IPS-18c (cell line): ENCODE results near the gene DLGAP1.

Experiments used
- H3K4me3 ChIP-seq: 2 replicates; pipeline ENCODE4 v1.7.0; 2013; ENCODE audit warnings: low read depth, mild to moderate bottlenecking, low read length, moderate library complexity; ENCODE audit not compliant: insufficient read depth
- H3K9me3 ChIP-seq: one replicate; pipeline ENCODE4 v1.6.1; 2013; ENCODE audit warnings: mild to moderate bottlenecking, low read length, moderate library complexity; ENCODE audit not compliant: control insufficient read depth, insufficient read depth

Gene DLGAP1

GRCh38 chr18:4270016-4270415 lies 185.1 kb downstream of the DLGAP1 start:
- no peak overlapping the region for H3K4me3 ChIP-seq

GRCh38 chr18:4267641-4268040 lies 187.5 kb downstream of the DLGAP1 start:
- Histone ChIP-seq H3K4me3 (no peak overlapping the region), H3K9me3 (no peaks in the 10 kb centered on the region)

More at GRCh38 chr18:4270016-4270415, 185.1 kb downstream of the DLGAP1 start:
- H3K9me3 ChIP-seq, result no peaks in the 10 kb centered on the region

GRCh38 chr18:4264347-4264791 lies 190.7 kb downstream of the DLGAP1 start:
- H3K4me3 ChIP-seq, result no peak overlapping the region
- H3K9me3 ChIP-seq, result no peaks in the 10 kb centered on the region

- no peaks in the 10 kb centered on the region for H3K9me3 ChIP-seq
- no peak overlapping the region for H3K4me3 ChIP-seq
These were observed 195.0 kb downstream of the DLGAP1 start for GRCh38 chr18:4260107-4260506.

GRCh38 chr18:4256766-4257417 lies 198.2 kb downstream of the DLGAP1 start:
- Histone ChIP-seq H3K9me3 (no peaks in the 10 kb centered on the region), H3K4me3 (no peak overlapping the region)

GRCh38 chr18:4254840-4255239 lies 200.3 kb downstream of the DLGAP1 start:
- H3K9me3 ChIP-seq, result no peaks in the 10 kb centered on the region
- H3K4me3 ChIP-seq, result no peak overlapping the region

GRCh38 chr18:4252829-4253228 lies 202.3 kb downstream of the DLGAP1 start:
- H3K4me3 ChIP-seq, result no peak overlapping the region

GRCh38 chr18:4251873-4252272 lies 203.2 kb downstream of the DLGAP1 start:
- Histone ChIP-seq H3K9me3 (no peaks in the 10 kb centered on the region), H3K4me3 (no peak overlapping the region)

More at GRCh38 chr18:4252829-4253228, 202.3 kb downstream of the DLGAP1 start:
- no peaks in the 10 kb centered on the region for H3K9me3 ChIP-seq

- Histone ChIP-seq H3K4me3 (no peak overlapping the region), H3K9me3 (no peaks in the 10 kb centered on the region)
These were observed 203.9 kb downstream of the DLGAP1 start for GRCh38 chr18:4251206-4251605.

GRCh38 chr18:4250141-4250540 lies 205.0 kb downstream of the DLGAP1 start:
- no peak overlapping the region for H3K4me3 ChIP-seq
- no peaks in the 10 kb centered on the region for H3K9me3 ChIP-seq

GRCh38 chr18:4248686-4249085 lies 206.4 kb downstream of the DLGAP1 start:
- Histone ChIP-seq H3K4me3 (no peak overlapping the region), H3K9me3 (no peaks in the 10 kb centered on the region)

GRCh38 chr18:4246374-4246773 lies 208.7 kb downstream of the DLGAP1 start:
- H3K9me3 ChIP-seq, result no peaks in the 10 kb centered on the region
- H3K4me3 ChIP-seq, result no peak overlapping the region

GRCh38 chr18:4245456-4245855 lies 209.7 kb downstream of the DLGAP1 start:
- H3K4me3 ChIP-seq, result no peak overlapping the region
- H3K9me3 ChIP-seq, result no peaks in the 10 kb centered on the region

GRCh38 chr18:4242431-4243161 lies 212.5 kb downstream of the DLGAP1 start:
- no peaks in the 10 kb centered on the region for H3K9me3 ChIP-seq
- H3K4me3 ChIP-seq, result no peak overlapping the region

- Histone ChIP-seq H3K9me3 (no peaks in the 10 kb centered on the region), H3K4me3 (no peak overlapping the region)
These were observed 214.0 kb downstream of the DLGAP1 start for GRCh38 chr18:4241090-4241617.

GRCh38 chr18:4238966-4239365 lies 216.1 kb downstream of the DLGAP1 start:
- H3K4me3 ChIP-seq, result no peak overlapping the region
- no peaks in the 10 kb centered on the region for H3K9me3 ChIP-seq

GRCh38 chr18:4237664-4238041 lies 217.5 kb downstream of the DLGAP1 start:
- Histone ChIP-seq H3K4me3 (no peak overlapping the region), H3K9me3 (no peaks in the 10 kb centered on the region)

GRCh38 chr18:4236940-4237663 lies 218.0 kb downstream of the DLGAP1 start:
- no peak overlapping the region for H3K4me3 ChIP-seq
- H3K9me3 ChIP-seq, result no peaks in the 10 kb centered on the region
